HepG2 (cell line): Measurements from ENCODE around the gene FAHD1. TPM values are rescaled to one million over a fixed set of nuclear protein-coding genes. Genes with fewer than 3 reads are reported as not detected.

ENCODE experiments used
- HNRNPL ChIP-seq: fragments of 200-400 bp; formaldehyde crosslinking; IDR thresholded peaks from 2 replicates; pipeline ENCODE4 v1.6.1; 2017; ENCODE audit warnings: mild to moderate bottlenecking, low read depth, low read length
- KLF11 ChIP-seq: IDR thresholded peaks from 2 replicates; pipeline ENCODE4 v1.6.1; 2016; ENCODE audit warnings: missing compliant biosample characterization
- KLF12 ChIP-seq: sonication (generic); formaldehyde crosslinking; IDR thresholded peaks from 2 replicates; pipeline ENCODE4 v1.4.0; 2020; ENCODE audit warnings: missing genetic modification reagents, borderline replicate concordance
- MAFF ChIP-seq: IDR thresholded peaks from 2 replicates; pipeline ENCODE4 v1.6.1; 2011; ENCODE audit warnings: low read depth, low read length, improper control_type of control experiment
- MEIS1 ChIP-seq: sonication (generic); formaldehyde crosslinking; IDR thresholded peaks from 2 replicates; pipeline ENCODE4 v1.9.0; 2021; ENCODE audit warnings: mild to moderate bottlenecking, missing genetic modification reagents, moderate library complexity, borderline replicate concordance
- NFIC ChIP-seq: IDR thresholded peaks from 2 replicates; pipeline ENCODE4 v1.6.1; 2012; ENCODE audit warnings: mild to moderate bottlenecking, low read length, inconsistent platforms
- REXO4 ChIP-seq: sonication (generic); formaldehyde crosslinking; IDR thresholded peaks from 2 replicates; pipeline ENCODE4 v1.8.0; 2022; ENCODE audit warnings: missing genetic modification reagents, mild to moderate bottlenecking, borderline replicate concordance
- TBP ChIP-seq: sonication (generic); formaldehyde crosslinking; IDR thresholded peaks from 2 replicates; pipeline ENCODE4 v1.5.0; 2020; ENCODE audit warnings: missing genetic modification reagents
- U2AF1 ChIP-seq: fragments of 200-400 bp; formaldehyde crosslinking; optimal IDR thresholded peaks from 2 replicates; pipeline ENCODE3; 2017; ENCODE audit warnings: mild to moderate bottlenecking, low read depth, low read length
- U2AF2 ChIP-seq: fragments of 200-400 bp; formaldehyde crosslinking; IDR thresholded peaks from 2 replicates; pipeline ENCODE4 v1.6.1; 2017; ENCODE audit warnings: low read depth, mild to moderate bottlenecking, low read length
- ZBTB20 ChIP-seq: sonication (generic); formaldehyde crosslinking; IDR thresholded peaks from 2 replicates; pipeline ENCODE4 v1.8.1; 2023; ENCODE audit warnings: missing genetic modification reagents, low read depth, mild to moderate bottlenecking, borderline replicate concordance
- ZMYM2 ChIP-seq: sonication (generic); formaldehyde crosslinking; IDR thresholded peaks from 2 replicates; pipeline ENCODE4 v1.8.0; 2022; ENCODE audit warnings: mild to moderate bottlenecking, missing genetic modification reagents
- ZMYM3 ChIP-seq: sonication (generic); formaldehyde crosslinking; IDR thresholded peaks from 2 replicates; pipeline ENCODE4 v1.5.1; 2020; ENCODE audit warnings: mild to moderate bottlenecking, missing genetic modification reagents
- ZNF101 ChIP-seq: sonication (generic); formaldehyde crosslinking; IDR thresholded peaks from 2 replicates; pipeline ENCODE4 v1.4.0; 2020; ENCODE audit warnings: mild to moderate bottlenecking, low read depth, missing genetic modification reagents, borderline replicate concordance
- ZNF256 ChIP-seq: sonication (generic); formaldehyde crosslinking; conservative IDR thresholded peaks from 2 replicates; pipeline ENCODE4 v1.4.0; 2020; ENCODE audit warnings: missing genetic modification reagents
- ZNF326 ChIP-seq: sonication (generic); formaldehyde crosslinking; IDR thresholded peaks from 2 replicates; pipeline ENCODE4 v1.4.0; 2020; ENCODE audit warnings: missing genetic modification reagents, borderline replicate concordance
- ZNF333 ChIP-seq: sonication (generic); formaldehyde crosslinking; IDR thresholded peaks from 2 replicates; pipeline ENCODE4 v1.4.0; 2020; ENCODE audit warnings: mild to moderate bottlenecking, missing genetic modification reagents, borderline replicate concordance
- ZNF772 ChIP-seq: sonication (generic); formaldehyde crosslinking; IDR thresholded peaks from 2 replicates; pipeline ENCODE4 v1.5.0; 2020; ENCODE audit warnings: mild to moderate bottlenecking, missing genetic modification reagents
- ZSCAN31 ChIP-seq: sonication (generic); formaldehyde crosslinking; IDR thresholded peaks from 2 replicates; pipeline ENCODE4 v1.5.0; 2020; ENCODE audit warnings: low read depth, mild to moderate bottlenecking, missing genetic modification reagents
- polyA plus RNA-seq, 8 experiments: library from polyadenylated mRNA; depleted of rRNA in 3 of 8; stranded (reverse) in 7 of 8; unstranded in 1 of 8; fragments of >200 nt; fragmentation: Illumina TruSeq in 4 of 8; extraction: Trizol in 4 of 8; gene quantifications; 2 replicates each; pipeline versions ENCODE4 v1.2.1 to v1.2.3, GENCODE V29; 2011 to 2016; ENCODE audit warnings: low read depth in 4 of 8, missing spikeins in 1 of 8, mixed read lengths in 1 of 8; ENCODE audit not compliant: insufficient read depth in 1 of 8
- total RNA-seq, 5 experiments: library from RNA; depleted of rRNA; stranded (reverse); fragments of >200 nt; fragmentation: Illumina TruSeq; extraction: Trizol; gene quantifications; 2 replicates each; pipeline ENCODE4 v1.2.3, GENCODE V29; 2016; ENCODE audit warnings: low read depth in 1 of 5
- TF ChIP-seq, protein P1 (sequence below): sonication (generic); formaldehyde crosslinking; IDR thresholded peaks from 2 replicates; pipeline ENCODE4 v1.5.0; 2020; ENCODE audit warnings: mild to moderate bottlenecking, missing genetic modification reagents
- TF ChIP-seq, protein P2 (sequence below): sonication (generic); formaldehyde crosslinking; IDR thresholded peaks from 2 replicates; pipeline ENCODE4 v1.4.0; 2020; ENCODE audit warnings: missing genetic modification reagents
- TF ChIP-seq, protein P3 (sequence below): sonication (generic); formaldehyde crosslinking; IDR thresholded peaks from 2 replicates; pipeline ENCODE4 v1.8.1; 2023; ENCODE audit warnings: mild to moderate bottlenecking, moderate library complexity, missing genetic modification reagents
- TF ChIP-seq, protein P4 (sequence below): sonication (generic); formaldehyde crosslinking; IDR thresholded peaks from 2 replicates; pipeline ENCODE4 v1.5.1; 2020; ENCODE audit warnings: missing genetic modification reagents, mild to moderate bottlenecking, borderline replicate concordance

FAHD1 gene
- total and polyA plus RNA-seq, 2 of the 13 experiments (the other 11 are each of a cell fraction or from before 2014, with no cell fraction given), result 39.0 to 45.3 TPM

DNA sequence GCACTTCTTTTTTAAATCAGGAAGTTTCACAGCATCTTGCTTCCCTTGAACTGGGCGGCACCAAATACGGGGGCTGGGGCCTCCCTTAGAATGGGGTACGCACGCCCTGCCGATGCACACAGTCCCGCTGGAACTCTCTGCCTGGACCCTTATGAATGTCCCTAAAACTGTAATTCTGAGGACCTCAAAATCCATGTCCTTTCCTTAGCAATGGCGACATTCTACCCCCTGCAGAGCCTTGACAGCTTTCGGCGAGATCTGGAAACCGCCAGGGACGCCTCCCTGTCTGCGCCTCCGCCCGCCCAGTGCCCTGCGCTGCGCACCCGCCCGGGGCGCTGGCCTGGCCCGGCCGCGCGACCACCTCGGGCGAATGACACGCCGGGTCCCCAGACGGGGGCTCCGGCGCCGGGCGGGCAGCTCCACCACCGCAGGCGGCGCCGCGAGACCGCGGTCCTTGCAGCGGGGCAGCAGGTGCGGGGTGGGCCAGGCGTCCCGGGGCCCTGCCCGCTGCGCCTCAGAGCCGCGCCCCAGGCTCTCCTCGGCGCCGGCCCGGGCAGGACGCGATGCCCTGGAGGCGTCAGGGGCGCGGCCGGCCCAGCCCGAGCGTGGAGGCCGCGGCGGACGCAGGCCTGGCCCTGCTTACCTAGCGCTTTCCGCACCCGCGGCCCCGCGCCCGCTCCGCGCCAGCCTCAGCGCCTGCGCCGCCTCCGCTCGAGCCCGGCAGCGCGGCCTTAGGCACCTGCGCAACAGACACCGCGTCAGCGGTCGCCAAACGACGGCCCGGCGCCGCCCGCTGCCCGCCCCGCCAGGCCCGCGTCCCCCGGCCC, 929 bp upstream of the FAHD1 start (continued):
- TF ChIP-seq, protein P1, sequence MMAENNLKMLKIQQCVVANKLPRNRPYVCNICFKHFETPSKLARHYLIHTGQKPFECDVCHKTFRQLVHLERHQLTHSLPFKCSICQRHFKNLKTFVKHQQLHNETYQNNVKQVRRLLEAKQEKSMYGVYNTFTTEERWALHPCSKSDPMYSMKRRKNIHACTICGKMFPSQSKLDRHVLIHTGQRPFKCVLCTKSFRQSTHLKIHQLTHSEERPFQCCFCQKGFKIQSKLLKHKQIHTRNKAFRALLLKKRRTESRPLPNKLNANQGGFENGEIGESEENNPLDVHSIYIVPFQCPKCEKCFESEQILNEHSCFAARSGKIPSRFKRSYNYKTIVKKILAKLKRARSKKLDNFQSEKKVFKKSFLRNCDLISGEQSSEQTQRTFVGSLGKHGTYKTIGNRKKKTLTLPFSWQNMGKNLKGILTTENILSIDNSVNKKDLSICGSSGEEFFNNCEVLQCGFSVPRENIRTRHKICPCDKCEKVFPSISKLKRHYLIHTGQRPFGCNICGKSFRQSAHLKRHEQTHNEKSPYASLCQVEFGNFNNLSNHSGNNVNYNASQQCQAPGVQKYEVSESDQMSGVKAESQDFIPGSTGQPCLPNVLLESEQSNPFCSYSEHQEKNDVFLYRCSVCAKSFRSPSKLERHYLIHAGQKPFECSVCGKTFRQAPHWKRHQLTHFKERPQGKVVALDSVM (CRISPR knock-in tag), result peak; percentile 75
- TF ChIP-seq ZNF772 (0 out of 2 replicates have a peak, but pooled peaks have one; percentile 16), REXO4 (no peak), MAFF (no peak), ZSCAN31 (CRISPR knock-in tag) (0 out of 2 replicates have a peak, but pooled peaks have one; percentile 47), TBP (CRISPR knock-in tag) (no peak), ZMYM2 (CRISPR knock-in tag) (peak; percentile 14; the same call in 1 of the 2 replicates), U2AF1 (no peak), ZNF333 (no peak), ZNF256 (no peak), MEIS1 (CRISPR knock-in tag) (peak; percentile 35; the same call in 1 of the 2 replicates), ZBTB20 (0 out of 2 replicates have a peak, but pooled peaks have one; percentile 11), ZMYM3 (CRISPR knock-in tag) (0 out of 2 replicates have a peak, but pooled peaks have one; percentile 27), KLF11 (CRISPR knock-in tag) (no peak), ZNF326 (CRISPR knock-in tag) (no peak), NFIC (no peak), ZNF101 (no peak), HNRNPL (no peak), U2AF2 (no peak), KLF12 (CRISPR knock-in tag) (0 out of 2 replicates have a peak, but pooled peaks have one; percentile 3)
- TF ChIP-seq, protein P2, sequence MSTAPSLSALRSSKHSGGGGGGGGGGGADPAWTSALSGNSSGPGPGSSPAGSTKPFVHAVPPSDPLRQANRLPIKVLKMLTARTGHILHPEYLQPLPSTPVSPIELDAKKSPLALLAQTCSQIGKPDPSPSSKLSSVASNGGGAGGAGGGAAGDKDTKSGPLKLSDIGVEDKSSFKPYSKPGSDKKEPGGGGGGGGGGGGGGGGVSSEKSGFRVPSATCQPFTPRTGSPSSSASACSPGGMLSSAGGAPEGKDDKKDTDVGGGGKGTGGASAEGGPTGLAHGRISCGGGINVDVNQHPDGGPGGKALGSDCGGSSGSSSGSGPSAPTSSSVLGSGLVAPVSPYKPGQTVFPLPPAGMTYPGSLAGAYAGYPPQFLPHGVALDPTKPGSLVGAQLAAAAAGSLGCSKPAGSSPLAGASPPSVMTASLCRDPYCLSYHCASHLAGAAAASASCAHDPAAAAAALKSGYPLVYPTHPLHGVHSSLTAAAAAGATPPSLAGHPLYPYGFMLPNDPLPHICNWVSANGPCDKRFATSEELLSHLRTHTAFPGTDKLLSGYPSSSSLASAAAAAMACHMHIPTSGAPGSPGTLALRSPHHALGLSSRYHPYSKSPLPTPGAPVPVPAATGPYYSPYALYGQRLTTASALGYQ (CRISPR knock-in tag), result no peak
- TF ChIP-seq, protein P3, sequence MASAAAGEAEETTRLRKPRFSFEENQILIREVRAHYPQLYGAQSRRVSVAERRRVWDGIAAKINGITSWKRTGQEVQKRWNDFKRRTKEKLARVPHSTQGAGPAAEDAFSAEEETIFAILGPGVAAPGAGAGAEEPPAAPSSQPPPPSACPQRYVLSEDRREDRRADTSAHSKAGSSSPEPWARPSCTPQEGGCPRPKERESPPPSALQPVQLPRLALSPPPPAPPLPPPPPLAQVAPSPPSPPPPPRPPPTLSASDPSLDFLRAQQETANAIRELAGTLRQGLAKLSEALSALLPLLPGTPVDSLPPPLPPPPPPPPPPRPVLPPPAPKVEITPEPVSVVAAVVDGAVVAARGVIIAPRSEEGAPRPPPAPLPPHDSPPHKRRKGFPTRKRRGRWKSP (CRISPR knock-in tag), result peak; percentile 67; the same call in 1 of the 2 replicates
- TF ChIP-seq, protein P4, sequence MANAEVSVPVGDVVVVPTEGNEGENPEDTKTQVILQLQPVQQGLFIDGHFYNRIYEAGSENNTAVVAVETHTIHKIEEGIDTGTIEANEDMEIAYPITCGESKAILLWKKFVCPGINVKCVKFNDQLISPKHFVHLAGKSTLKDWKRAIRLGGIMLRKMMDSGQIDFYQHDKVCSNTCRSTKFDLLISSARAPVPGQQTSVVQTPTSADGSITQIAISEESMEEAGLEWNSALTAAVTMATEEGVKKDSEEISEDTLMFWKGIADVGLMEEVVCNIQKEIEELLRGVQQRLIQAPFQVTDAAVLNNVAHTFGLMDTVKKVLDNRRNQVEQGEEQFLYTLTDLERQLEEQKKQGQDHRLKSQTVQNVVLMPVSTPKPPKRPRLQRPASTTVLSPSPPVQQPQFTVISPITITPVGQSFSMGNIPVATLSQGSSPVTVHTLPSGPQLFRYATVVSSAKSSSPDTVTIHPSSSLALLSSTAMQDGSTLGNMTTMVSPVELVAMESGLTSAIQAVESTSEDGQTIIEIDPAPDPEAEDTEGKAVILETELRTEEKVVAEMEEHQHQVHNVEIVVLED (CRISPR knock-in tag), result peak; percentile 17; the same call in 1 of the 2 replicates
